ENCODE data around the gene NDUFAF2. TPM values are rescaled to one million over a fixed set of nuclear protein-coding genes. Genes with fewer than 3 reads are reported as not detected.
A peak's percentile ranks its signal among the peaks of the same experiment; 100 is the strongest.

NDUFAF2 gene
- total RNA-seq, 1 donor from 2014 or later: 38.3 TPM

GRCh38 chr5:60927450-60927849 lies 17.6 kb upstream of the NDUFAF2 start:
- TF ChIP-seq, protein P1, sequence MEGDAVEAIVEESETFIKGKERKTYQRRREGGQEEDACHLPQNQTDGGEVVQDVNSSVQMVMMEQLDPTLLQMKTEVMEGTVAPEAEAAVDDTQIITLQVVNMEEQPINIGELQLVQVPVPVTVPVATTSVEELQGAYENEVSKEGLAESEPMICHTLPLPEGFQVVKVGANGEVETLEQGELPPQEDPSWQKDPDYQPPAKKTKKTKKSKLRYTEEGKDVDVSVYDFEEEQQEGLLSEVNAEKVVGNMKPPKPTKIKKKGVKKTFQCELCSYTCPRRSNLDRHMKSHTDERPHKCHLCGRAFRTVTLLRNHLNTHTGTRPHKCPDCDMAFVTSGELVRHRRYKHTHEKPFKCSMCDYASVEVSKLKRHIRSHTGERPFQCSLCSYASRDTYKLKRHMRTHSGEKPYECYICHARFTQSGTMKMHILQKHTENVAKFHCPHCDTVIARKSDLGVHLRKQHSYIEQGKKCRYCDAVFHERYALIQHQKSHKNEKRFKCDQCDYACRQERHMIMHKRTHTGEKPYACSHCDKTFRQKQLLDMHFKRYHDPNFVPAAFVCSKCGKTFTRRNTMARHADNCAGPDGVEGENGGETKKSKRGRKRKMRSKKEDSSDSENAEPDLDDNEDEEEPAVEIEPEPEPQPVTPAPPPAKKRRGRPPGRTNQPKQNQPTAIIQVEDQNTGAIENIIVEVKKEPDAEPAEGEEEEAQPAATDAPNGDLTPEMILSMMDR (IDR thresholded peaks at IDR 0.05): no peak
- peaks cover 11 to 20% of the 10 kb centered on the region in 2 donors for H3K36me3 ChIP-seq
- H3K27ac ChIP-seq: no peak overlapping the region
- intact Hi-C loops (cut with DNase I): no loop called here
- no peaks in the 10 kb centered on the region for H3K9me3 ChIP-seq
- H3K4me1 ChIP-seq: no peaks in the 10 kb centered on the region
- no peak for DNase-seq (ENCODE audit: low spot score in 2 of 2)
- H3K27me3 ChIP-seq: no peaks in the 10 kb centered on the region
- no peak overlapping the region for H3K4me3 ChIP-seq

DNA sequence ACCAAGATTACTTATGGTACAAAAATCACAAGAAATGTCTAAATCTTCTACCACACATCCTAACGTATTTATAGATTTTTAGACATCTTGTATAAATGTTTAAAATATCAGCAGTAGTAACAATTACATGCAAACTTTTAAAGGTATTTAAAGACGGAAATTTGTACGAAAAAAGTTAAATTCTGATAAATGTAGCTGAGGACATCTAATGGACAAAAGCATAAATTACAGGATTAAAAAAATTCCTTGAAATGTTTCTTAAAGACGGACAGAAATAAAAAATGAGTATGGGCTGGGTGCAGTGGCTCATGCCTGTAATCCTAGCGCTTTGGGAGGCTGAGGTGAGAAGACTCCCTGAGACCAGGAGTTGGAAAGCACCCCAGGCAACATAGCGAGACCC lies 16.0 kb upstream of the NDUFAF2 start:
- intact Hi-C loops (cut with DNase I): no loop called here
- no peak overlapping the region for H3K4me3 ChIP-seq
- TF ChIP-seq, protein P1 (IDR thresholded peaks at IDR 0.05): no peak
- no peaks in the 10 kb centered on the region for H3K27me3 ChIP-seq
- peaks cover 10 to 20% of the 10 kb centered on the region in 2 donors for H3K36me3 ChIP-seq
- H3K27ac ChIP-seq: no peak overlapping the region
- no peaks in the 10 kb centered on the region for H3K9me3 ChIP-seq
- H3K4me1 ChIP-seq: no peaks in the 10 kb centered on the region
- DNase-seq (ENCODE audit: low spot score in 2 of 2): no peak

GRCh38 chr5:60943624-60944023 lies 1.4 kb upstream of the NDUFAF2 start:
- Histone ChIP-seq H3K27ac (no peak overlapping the region), H3K9me3 (no peaks in the 10 kb centered on the region), H3K4me1 (peaks cover 0 to 4% of the 10 kb centered on the region in 2 donors), H3K4me3 (peak overlapping the region in 1 of 2 donors; percentile 90), H3K36me3 (peaks cover 0 to 4% of the 10 kb centered on the region in 2 donors), H3K27me3 (no peaks in the 10 kb centered on the region)
- TF ChIP-seq, protein P1 (IDR thresholded peaks at IDR 0.05): no peak
- DNase-seq (ENCODE audit: low spot score in 2 of 2): no peak
- intact Hi-C loops (cut with DNase I): loop anchor here (2.0 to 10.0 kb wide), 3 partner anchors 219 to 1471 kb away; partner anchors contain the start of genes IPO11 and SMIM15

GRCh38 chr5:60945813-60946187 lies 795 bp downstream of the NDUFAF2 start:
- H3K27me3 ChIP-seq: no peaks in the 10 kb centered on the region
- DNase-seq (ENCODE audit: low spot score in 2 of 2): peak in 1 of 2 donors; percentile 70
- intact Hi-C loops (cut with DNase I): loop anchor here (1.0 to 10.0 kb wide), 4 partner anchors 217 to 1469 kb away; partner anchors contain the start of genes IPO11, SMIM15 and ZSWIM6
- H3K27ac ChIP-seq: peak overlapping the region; percentile 84 to 91
- H3K4me3 ChIP-seq: peak overlapping the region; percentile 80 to 90
- H3K36me3 ChIP-seq: peaks cover 0 to 3% of the 10 kb centered on the region in 2 donors
- no peaks in the 10 kb centered on the region for H3K9me3 ChIP-seq
- peaks cover 0 to 4% of the 10 kb centered on the region in 2 donors for H3K4me1 ChIP-seq
- TF ChIP-seq, protein P1 (IDR thresholded peaks at IDR 0.05): no peak

DNA sequence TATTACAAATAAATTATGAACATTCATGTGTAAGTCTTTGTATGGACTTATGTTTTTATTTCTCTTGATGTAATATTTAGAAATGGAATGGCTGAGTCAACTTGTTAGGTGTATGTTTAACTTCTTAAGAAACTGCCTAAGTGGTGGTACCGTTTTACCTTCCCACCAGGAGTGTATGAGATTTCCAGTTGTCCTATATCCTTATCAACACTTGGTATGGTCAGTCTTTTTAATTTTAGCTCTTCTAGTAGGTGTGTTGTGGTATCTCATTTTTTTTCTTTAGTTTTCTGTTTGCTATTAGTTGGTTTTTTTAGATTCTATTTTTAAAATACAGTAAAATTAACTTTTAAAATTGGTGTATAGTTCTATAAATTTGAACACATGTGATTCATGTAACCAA lies 3.7 kb downstream of the NDUFAF2 start:
- intact Hi-C loops (cut with DNase I): loop anchor here (10.0 kb wide), 2 partner anchors 456 to 1466 kb away; partner anchors contain the start of gene IPO11
- DNase-seq (ENCODE audit: low spot score in 2 of 2): no peak
- Histone ChIP-seq H3K9me3 (no peaks in the 10 kb centered on the region), H3K36me3 (no peaks in the 10 kb centered on the region), H3K4me3 (no peak overlapping the region), H3K27ac (no peak overlapping the region), H3K27me3 (no peaks in the 10 kb centered on the region), H3K4me1 (peaks cover 0 to 4% of the 10 kb centered on the region in 2 donors)
- TF ChIP-seq, protein P1 (IDR thresholded peaks at IDR 0.05): no peak
